PC-9 (cell line): ENCODE results near the gene APCDD1. TPM values are rescaled to one million over a fixed set of nuclear protein-coding genes. Genes with fewer than 3 reads are reported as not detected.

Experiments used
- BruUV-seq: library from RNA; stranded (reverse); fragments of 400-500 nt; replicated peaks from 2 replicates; lab custom pipeline; 2021; lab: Mats Ljungman, UMichigan
- CTCF ChIA-PET: fragments of 300-600 bp; sonication (Branson Sonifier 250); formaldehyde crosslinking; loops from one replicate; lab custom pipeline; 2022; ENCODE audit warnings: antibody characterized with exemption; lab: Charles Lee
- POLR2A ChIA-PET: fragments of 300-600 bp; sonication (Branson Sonifier 250); formaldehyde crosslinking; loops from one replicate; lab custom pipeline; 2022; ENCODE audit warnings: antibody characterized with exemption; ENCODE audit not compliant: unreplicated experiment; lab: Charles Lee
- DNase-seq, 2 experiments: peaks; one replicate each; pipeline versions ENCODE4 v3.0.0 to v3.0.0-alpha.2; 2015 to 2022; ENCODE audit warnings: mixed read lengths in 1 of 2
- H2AFZ ChIP-seq: fragments of 200-600 bp; sonication (generic); 2 replicates; pipeline ENCODE4 v1.8.1; 2017; ENCODE audit warnings: antibody characterized with exemption
- H3F3A ChIP-seq: fragments of 200-600 bp; sonication (generic); 2 replicates; pipeline ENCODE4 v1.8.1; 2017; ENCODE audit warnings: antibody characterized with exemption, mild to moderate bottlenecking, low read depth; ENCODE audit not compliant: insufficient read depth
- H3K27ac ChIP-seq: fragments of 200-600 bp; sonication (generic); 2 replicates; pipeline ENCODE4 v1.6.1; 2016; ENCODE audit warnings: mixed run types
- H3K27me3 ChIP-seq: fragments of 200-600 bp; sonication (generic); 2 replicates; pipeline ENCODE4 v1.6.1; 2016; ENCODE audit warnings: low read depth, mixed run types; ENCODE audit not compliant: insufficient read depth
- H3K36me3 ChIP-seq: fragments of 200-600 bp; sonication (generic); 2 replicates; pipeline ENCODE4 v1.6.1; 2016; ENCODE audit warnings: low read depth, mixed run types
- H3K4me1 ChIP-seq: fragments of 200-600 bp; sonication (generic); replicated peaks from 2 replicates; pipeline ENCODE4 v1.6.1; 2016; ENCODE audit warnings: mixed run types; ENCODE audit not compliant: insufficient read depth
- H3K4me2 ChIP-seq: fragments of 200-600 bp; sonication (generic); 2 replicates; pipeline ENCODE4 v1.6.1; 2017; ENCODE audit warnings: mixed run types
- H3K4me3 ChIP-seq: fragments of 200-600 bp; sonication (generic); 2 replicates; pipeline ENCODE4 v1.6.1; 2016; ENCODE audit warnings: mixed run types
- H3K79me2 ChIP-seq: fragments of 200-600 bp; sonication (generic); 2 replicates; pipeline ENCODE4 v1.6.1; 2017; ENCODE audit warnings: low read depth, mixed run types
- H3K9me2 ChIP-seq: fragments of 200-600 bp; sonication (generic); 2 replicates; pipeline ENCODE4 v1.8.1; 2017; ENCODE audit warnings: mild to moderate bottlenecking; ENCODE audit not compliant: insufficient read depth
- H3K9me3 ChIP-seq: fragments of 200-600 bp; sonication (generic); 2 replicates; pipeline ENCODE4 v1.8.1; 2016; ENCODE audit warnings: low read depth; ENCODE audit not compliant: insufficient read depth
- H4K20me1 ChIP-seq: fragments of 200-600 bp; sonication (generic); 2 replicates; pipeline ENCODE4 v1.8.1; 2017; ENCODE audit not compliant: insufficient read depth
- EZH2 ChIP-seq: fragments of 200-600 bp; sonication (generic); IDR thresholded peaks from 2 replicates; pipeline ENCODE4 v1.8.0; 2017; ENCODE audit warnings: antibody characterized with exemption, low read depth
- intact Hi-C: fragments of 100-400 bp; cut with micrococcal nuclease; formaldehyde crosslinking; loops from one replicate; pipeline ENCODE4 v1.10.0; 2022; ENCODE audit not compliant: unreplicated experiment
- total RNA-seq: library from RNA; stranded (reverse); gene quantifications from 2 replicates; pipeline ENCODE4 v1.2.3, GENCODE V29; 2021
- TF ChIP-seq, protein P1 (sequence below): fragments of 200-600 bp; sonication (generic); conservative IDR thresholded peaks from 2 replicates; pipeline ENCODE4 v1.6.1; 2017; ENCODE audit warnings: mixed run types, antibody characterized with exemption, mild to moderate bottlenecking, moderate library complexity

Gene APCDD1
- total RNA-seq, 1 experiment from 2014 or later = not detected

DNA sequence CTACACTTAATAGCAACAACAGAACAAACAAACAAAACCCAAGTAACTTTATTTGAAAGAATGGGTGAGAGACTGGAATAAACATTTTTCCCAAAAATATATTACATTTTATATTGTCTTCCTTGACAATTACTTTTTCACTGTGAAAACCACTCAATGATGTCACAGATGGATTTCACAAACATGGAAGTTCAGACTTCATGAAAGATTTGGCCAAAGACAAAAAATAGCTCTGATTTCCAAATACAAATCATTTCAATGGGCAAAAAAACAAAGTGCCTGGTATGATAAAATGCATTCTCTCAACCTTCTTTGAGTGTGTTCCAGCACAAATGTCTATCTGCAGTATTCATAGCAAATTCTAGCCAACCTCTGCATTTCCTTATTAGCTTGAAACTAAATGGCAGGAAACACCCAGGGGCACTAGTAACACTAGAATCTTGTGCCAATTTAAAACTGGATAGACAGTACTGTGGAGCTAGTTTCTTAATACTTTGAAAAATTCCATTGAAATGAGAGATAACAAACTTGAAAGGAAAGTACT, 42.8 kb downstream of the APCDD1 start:
- BruUV-seq = no TSS peak
- DNase-seq = peak in 1 of 2 experiments; percentile 56
- no peak for TF ChIP-seq EZH2
- TF ChIP-seq, protein P1, sequence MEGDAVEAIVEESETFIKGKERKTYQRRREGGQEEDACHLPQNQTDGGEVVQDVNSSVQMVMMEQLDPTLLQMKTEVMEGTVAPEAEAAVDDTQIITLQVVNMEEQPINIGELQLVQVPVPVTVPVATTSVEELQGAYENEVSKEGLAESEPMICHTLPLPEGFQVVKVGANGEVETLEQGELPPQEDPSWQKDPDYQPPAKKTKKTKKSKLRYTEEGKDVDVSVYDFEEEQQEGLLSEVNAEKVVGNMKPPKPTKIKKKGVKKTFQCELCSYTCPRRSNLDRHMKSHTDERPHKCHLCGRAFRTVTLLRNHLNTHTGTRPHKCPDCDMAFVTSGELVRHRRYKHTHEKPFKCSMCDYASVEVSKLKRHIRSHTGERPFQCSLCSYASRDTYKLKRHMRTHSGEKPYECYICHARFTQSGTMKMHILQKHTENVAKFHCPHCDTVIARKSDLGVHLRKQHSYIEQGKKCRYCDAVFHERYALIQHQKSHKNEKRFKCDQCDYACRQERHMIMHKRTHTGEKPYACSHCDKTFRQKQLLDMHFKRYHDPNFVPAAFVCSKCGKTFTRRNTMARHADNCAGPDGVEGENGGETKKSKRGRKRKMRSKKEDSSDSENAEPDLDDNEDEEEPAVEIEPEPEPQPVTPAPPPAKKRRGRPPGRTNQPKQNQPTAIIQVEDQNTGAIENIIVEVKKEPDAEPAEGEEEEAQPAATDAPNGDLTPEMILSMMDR = no peak
- H3K4me3 ChIP-seq = no peak overlapping the region
- no peaks in the 10 kb centered on the region for H3F3A ChIP-seq
- H3K9me2 ChIP-seq = no peaks in the 10 kb centered on the region; the same call in 1 of the 2 replicates
- no peaks in the 10 kb centered on the region for H3K36me3 ChIP-seq
- ChIA-PET POLR2A (no interaction called here), CTCF (no interaction called here)
- no peaks in the 10 kb centered on the region for H3K27me3 ChIP-seq
- H3K4me2 ChIP-seq = no peak overlapping the region
- H3K4me1 ChIP-seq = no peaks in the 10 kb centered on the region
- H3K79me2 ChIP-seq = no peaks in the 10 kb centered on the region
- H3K9me3 ChIP-seq = no peaks in the 10 kb centered on the region
- H2AFZ ChIP-seq = no peak overlapping the region
- H4K20me1 ChIP-seq = no peaks in the 10 kb centered on the region
- no peak overlapping the region for H3K27ac ChIP-seq
- intact Hi-C loops = no loop called here

DNA sequence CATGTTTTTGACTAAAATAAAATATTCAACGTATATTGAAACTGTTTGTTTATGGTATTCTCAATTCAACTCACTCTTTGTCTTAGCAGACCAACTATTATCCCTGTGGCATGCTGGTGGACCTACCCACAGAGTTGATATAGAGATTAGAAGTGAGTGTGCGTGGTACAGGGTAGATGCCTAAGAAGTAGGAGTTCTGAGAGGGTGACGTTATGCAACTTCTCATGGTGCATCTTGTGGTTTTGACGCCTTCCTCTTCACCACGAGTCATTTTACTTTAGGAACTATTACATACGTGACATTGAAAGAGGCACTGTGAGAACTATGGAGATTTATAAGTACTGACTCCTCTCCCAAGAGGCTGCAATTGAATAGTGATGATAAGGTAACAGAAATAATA, 44.8 kb downstream of the APCDD1 start:
- no TSS peak for BruUV-seq
- no peak overlapping the region for H3K27ac ChIP-seq
- intact Hi-C loops = no loop called here
- CTCF ChIA-PET = no interaction called here
- no peaks in the 10 kb centered on the region for H3K9me3 ChIP-seq
- H4K20me1 ChIP-seq = no peaks in the 10 kb centered on the region
- no peak for DNase-seq
- H3F3A ChIP-seq = no peaks in the 10 kb centered on the region
- H3K36me3 ChIP-seq = no peaks in the 10 kb centered on the region
- no peak overlapping the region for H3K4me3 ChIP-seq
- H3K4me1 ChIP-seq = no peaks in the 10 kb centered on the region
- H3K9me2 ChIP-seq = no peaks in the 10 kb centered on the region; the same call in 1 of the 2 replicates
- no peaks in the 10 kb centered on the region for H3K27me3 ChIP-seq
- no peak overlapping the region for H2AFZ ChIP-seq
- TF ChIP-seq EZH2 = no peak
- TF ChIP-seq, protein P1 = no peak
- POLR2A ChIA-PET = no interaction called here
- H3K79me2 ChIP-seq = no peaks in the 10 kb centered on the region
- H3K4me2 ChIP-seq = no peak overlapping the region

DNA sequence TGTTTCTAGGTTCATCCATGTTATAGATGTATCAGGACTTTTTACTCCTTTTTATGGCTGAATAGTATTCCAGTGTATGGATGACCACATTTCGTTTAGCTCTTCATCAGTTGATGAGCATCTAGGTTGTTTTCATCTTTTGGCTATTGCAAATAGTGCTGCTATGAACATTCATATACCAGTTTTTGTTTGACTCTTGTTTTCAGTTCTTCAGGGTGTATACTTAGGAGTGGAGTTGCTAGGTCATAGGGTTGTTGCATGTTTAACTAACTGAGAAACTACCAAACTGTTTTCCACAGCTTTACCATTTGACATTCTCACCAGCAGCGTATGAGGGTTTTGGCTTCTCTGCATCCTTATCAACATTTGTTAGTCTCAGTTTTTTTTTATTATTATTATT, 45.6 kb downstream of the APCDD1 start:
- no peaks in the 10 kb centered on the region for H4K20me1 ChIP-seq
- no peaks in the 10 kb centered on the region for H3K79me2 ChIP-seq
- H3K9me3 ChIP-seq = no peaks in the 10 kb centered on the region
- H3K36me3 ChIP-seq = no peaks in the 10 kb centered on the region
- H3K9me2 ChIP-seq = no peaks in the 10 kb centered on the region; the same call in 1 of the 2 replicates
- H3F3A ChIP-seq = no peaks in the 10 kb centered on the region
- no TSS peak for BruUV-seq
- no peak overlapping the region for H3K4me2 ChIP-seq
- no peak overlapping the region for H3K4me3 ChIP-seq
- POLR2A ChIA-PET = no interaction called here
- CTCF ChIA-PET = no interaction called here
- no peak for DNase-seq
- no peak overlapping the region for H3K27ac ChIP-seq
- no peaks in the 10 kb centered on the region for H3K4me1 ChIP-seq
- H3K27me3 ChIP-seq = no peaks in the 10 kb centered on the region
- H2AFZ ChIP-seq = no peak overlapping the region
- TF ChIP-seq, protein P1 = no peak
- intact Hi-C loops = no loop called here
